NCI-H128 (cell line): ENCODE data around the gene ZNF831.

ENCODE experiments used
- DNase-seq: peaks from one replicate; lab custom pipeline; 2025; ENCODE audit not compliant: unreplicated experiment; lab: John Stamatoyannopoulos, UW

The ZNF831 gene

GRCh38 chr20:59163631-59164530 lies at the start of gene ZNF831:
ZNF831 (plus strand) TSS chr20:59163821; CDS start chr20:59191020, 27,199 bp downstream.
- DNase-seq = no peak

GRCh38 chr20:59117526-59117925 lies 46.1 kb upstream of the ZNF831 start:
- DNase-seq = no peak

GRCh38 chr20:59118855-59119254 lies 44.8 kb upstream of the ZNF831 start:
- no peak for DNase-seq

GRCh38 chr20:59120491-59120890 lies 43.1 kb upstream of the ZNF831 start:
- DNase-seq = no peak

- DNase-seq = no peak
Measured at GRCh38 chr20:59120919-59121318, 42.7 kb upstream of the ZNF831 start.

- no peak for DNase-seq
Measured at GRCh38 chr20:59121714-59122565, 41.7 kb upstream of the ZNF831 start.

- DNase-seq = no peak
Measured at GRCh38 chr20:59122566-59122919, 41.1 kb upstream of the ZNF831 start.

GRCh38 chr20:59123011-59123677 lies 40.5 kb upstream of the ZNF831 start:
- DNase-seq = no peak

- DNase-seq = no peak
Measured at GRCh38 chr20:59123678-59124255, 39.9 kb upstream of the ZNF831 start.

- DNase-seq = no peak
Measured at GRCh38 chr20:59124296-59125029, 39.2 kb upstream of the ZNF831 start.

GRCh38 chr20:59125332-59125731 lies 38.3 kb upstream of the ZNF831 start:
- no peak for DNase-seq

- no peak for DNase-seq
Measured at GRCh38 chr20:59125836-59126235, 37.8 kb upstream of the ZNF831 start.

GRCh38 chr20:59127839-59128238 lies 35.8 kb upstream of the ZNF831 start:
- DNase-seq = no peak

- no peak for DNase-seq
Measured at GRCh38 chr20:59131551-59132285, 31.9 kb upstream of the ZNF831 start.

- no peak for DNase-seq
Measured at GRCh38 chr20:59134182-59134581, 29.4 kb upstream of the ZNF831 start.

GRCh38 chr20:59135093-59135492 lies 28.5 kb upstream of the ZNF831 start:
- DNase-seq = no peak

GRCh38 chr20:59136027-59136426 lies 27.6 kb upstream of the ZNF831 start:
- DNase-seq = no peak

GRCh38 chr20:59137532-59137931 lies 26.1 kb upstream of the ZNF831 start:
- DNase-seq = no peak

- DNase-seq = no peak
Measured at GRCh38 chr20:59138114-59138748, 25.4 kb upstream of the ZNF831 start.
